HEK293 (cell line): ENCODE data around the gene PYGO2.

Experiments used
- BCL11A ChIP-seq: fragments of 450-650 bp; formaldehyde crosslinking; IDR thresholded peaks from 2 replicates; pipeline ENCODE4 v1.5.1; 2016; ENCODE audit warnings: low read depth, missing biosample characterization, missing genetic modification characterization
- BCL6B ChIP-seq: fragments of 450-650 bp; formaldehyde crosslinking; IDR thresholded peaks from 2 replicates; pipeline ENCODE4 v1.5.1; 2017; ENCODE audit warnings: missing biosample characterization, missing genetic modification characterization
- ELK4 ChIP-seq: IDR thresholded peaks from 2 replicates; pipeline ENCODE4 v1.6.1; 2011; ENCODE audit warnings: mild to moderate bottlenecking, low read depth, low read length, borderline replicate concordance
- FEZF1 ChIP-seq: fragments of 450-650 bp; formaldehyde crosslinking; IDR thresholded peaks from 2 replicates; pipeline ENCODE4 v1.5.1; 2016; ENCODE audit warnings: missing biosample characterization, missing genetic modification characterization
- GLI2 ChIP-seq: fragments of 450-650 bp; formaldehyde crosslinking; IDR thresholded peaks from 2 replicates; pipeline ENCODE4; 2017; ENCODE audit warnings: missing biosample characterization, missing genetic modification characterization, low read depth, borderline replicate concordance
- KLF10 ChIP-seq: fragments of 450-650 bp; IDR thresholded peaks from 2 replicates; pipeline ENCODE4 v1.5.1; 2018; ENCODE audit warnings: missing biosample characterization, mild to moderate bottlenecking, missing genetic modification characterization
- KLF17 ChIP-seq: fragments of 450-650 bp; formaldehyde crosslinking; IDR thresholded peaks from 2 replicates; pipeline ENCODE4 v1.5.1; 2016; ENCODE audit warnings: missing biosample characterization, missing genetic modification characterization
- PATZ1 ChIP-seq: fragments of 450-650 bp; formaldehyde crosslinking; IDR thresholded peaks from 2 replicates; pipeline ENCODE4 v1.5.1; 2016; ENCODE audit warnings: missing biosample characterization, missing genetic modification characterization
- REPIN1 ChIP-seq: fragments of 450-650 bp; formaldehyde crosslinking; IDR thresholded peaks from 2 replicates; pipeline ENCODE4 v1.5.1; 2017; ENCODE audit warnings: missing biosample characterization, missing genetic modification characterization, low read depth
- REST ChIP-seq: fragments of 450-650 bp; formaldehyde crosslinking; IDR thresholded peaks from 2 replicates; pipeline ENCODE4 v1.5.1; 2016; ENCODE audit warnings: missing biosample characterization, missing genetic modification characterization
- SALL2 ChIP-seq: fragments of 450-650 bp; formaldehyde crosslinking; IDR thresholded peaks from 2 replicates; pipeline ENCODE4 v1.5.0; 2017; ENCODE audit warnings: missing biosample characterization, mild to moderate bottlenecking, missing genetic modification characterization, borderline replicate concordance
- SETDB1 ChIP-seq: IDR thresholded peaks from one replicate; pipeline ENCODE4 v1.6.1; 2017; ENCODE audit warnings: mild to moderate bottlenecking, low read length, moderate library complexity, mixed read lengths; ENCODE audit not compliant: insufficient read length
- SP3 ChIP-seq: fragments of 450-650 bp; formaldehyde crosslinking; IDR thresholded peaks from 2 replicates; pipeline ENCODE4 v1.5.1; 2016; ENCODE audit warnings: missing biosample characterization, missing genetic modification characterization
- YY1 ChIP-seq: fragments of 450-650 bp; formaldehyde crosslinking; IDR thresholded peaks from 2 replicates; pipeline ENCODE4 v1.5.1; 2018; ENCODE audit warnings: missing biosample characterization, missing genetic modification characterization
- ZNF10 ChIP-seq: fragments of 450-650 bp; formaldehyde crosslinking; IDR thresholded peaks from 2 replicates; pipeline ENCODE4 v1.5.1; 2017; ENCODE audit warnings: missing biosample characterization, missing genetic modification characterization
- ZNF112 ChIP-seq: fragments of 450-650 bp; formaldehyde crosslinking; IDR thresholded peaks from 2 replicates; pipeline ENCODE4 v1.5.0; 2017; ENCODE audit warnings: missing biosample characterization, missing genetic modification characterization
- ZNF133 ChIP-seq: fragments of 450-650 bp; formaldehyde crosslinking; IDR thresholded peaks from 2 replicates; pipeline ENCODE4 v1.5.1; 2016; ENCODE audit warnings: missing biosample characterization, missing genetic modification characterization
- ZNF214 ChIP-seq: fragments of 450-650 bp; formaldehyde crosslinking; IDR thresholded peaks from 2 replicates; pipeline ENCODE4 v1.5.1; 2017; ENCODE audit warnings: missing biosample characterization, mild to moderate bottlenecking, missing genetic modification characterization, borderline replicate concordance
- ZNF23 ChIP-seq: fragments of 450-650 bp; formaldehyde crosslinking; IDR thresholded peaks from 2 replicates; pipeline ENCODE4 v1.5.1; 2016; ENCODE audit warnings: missing biosample characterization, missing genetic modification characterization, borderline replicate concordance
- ZNF350 ChIP-seq: fragments of 450-650 bp; formaldehyde crosslinking; IDR thresholded peaks from 2 replicates; pipeline ENCODE4 v1.5.0; 2017; ENCODE audit warnings: missing biosample characterization, mild to moderate bottlenecking, missing genetic modification characterization
- ZNF416 ChIP-seq: fragments of 450-650 bp; formaldehyde crosslinking; IDR thresholded peaks from 2 replicates; pipeline ENCODE4 v1.5.1; 2016; ENCODE audit warnings: missing biosample characterization, missing genetic modification characterization
- ZNF521 ChIP-seq: fragments of 450-650 bp; formaldehyde crosslinking; IDR thresholded peaks from 2 replicates; pipeline ENCODE4 v1.5.1; 2017; ENCODE audit warnings: missing biosample characterization, mild to moderate bottlenecking, missing genetic modification characterization
- ZNF549 ChIP-seq: fragments of 450-650 bp; IDR thresholded peaks from 2 replicates; pipeline ENCODE4 v1.5.1; 2018; ENCODE audit warnings: missing biosample characterization, missing genetic modification characterization, mild to moderate bottlenecking, inconsistent platforms, moderate library complexity
- ZNF621 ChIP-seq: fragments of 450-650 bp; formaldehyde crosslinking; IDR thresholded peaks from 2 replicates; pipeline ENCODE4 v1.5.1; 2017; ENCODE audit warnings: missing biosample characterization, missing genetic modification characterization
- ZNF623 ChIP-seq: fragments of 450-650 bp; formaldehyde crosslinking; IDR thresholded peaks from 2 replicates; pipeline ENCODE4 v1.5.1; 2016; ENCODE audit warnings: missing biosample characterization, missing genetic modification characterization
- ZNF670 ChIP-seq: fragments of 450-650 bp; formaldehyde crosslinking; IDR thresholded peaks from 2 replicates; pipeline ENCODE4 v1.5.1; 2016; ENCODE audit warnings: missing biosample characterization, missing genetic modification characterization, low read depth
- ZNF692 ChIP-seq: fragments of 450-650 bp; formaldehyde crosslinking; IDR thresholded peaks from 2 replicates; pipeline ENCODE4 v1.5.1; 2016; ENCODE audit warnings: missing biosample characterization, missing genetic modification characterization
- ZNF701 ChIP-seq: fragments of 450-650 bp; formaldehyde crosslinking; IDR thresholded peaks from 2 replicates; pipeline ENCODE4 v1.5.1; 2016; ENCODE audit warnings: missing biosample characterization, missing genetic modification characterization

The PYGO2 gene

GRCh38 chr1:155000726-155001424, 39.3 kb upstream of the PYGO2 start (continued):
- TF ChIP-seq ZNF692 (tag by site-specific recombination) (peak; percentile 96), ZNF214 (tag by site-specific recombination) (no peak), ZNF112 (tag by site-specific recombination) (no peak), ZNF10 (tag by site-specific recombination) (peak; percentile 43; the same call in 1 of the 2 replicates), ZNF133 (no peak), ZNF701 (tag by site-specific recombination) (no peak; the same call in 1 of the 2 replicates), BCL6B (tag by site-specific recombination) (no peak), ZNF549 (tag by site-specific recombination) (no peak), SALL2 (tag by site-specific recombination) (no peak), REST (tag by site-specific recombination) (no peak; the same call in 1 of the 2 replicates), FEZF1 (tag by site-specific recombination) (peak; percentile 33; the same call in 1 of the 2 replicates), ELK4 (no peak), GLI2 (tag by site-specific recombination) (no peak), SP3 (tag by site-specific recombination) (peak; percentile 86), YY1 (peak; percentile 73; the same call in 1 of the 2 replicates), ZNF670 (no peak), SETDB1 (no peak), ZNF350 (tag by site-specific recombination) (no peak), ZNF621 (tag by site-specific recombination) (no peak), PATZ1 (tag by site-specific recombination) (peak; percentile 99), BCL11A (tag by site-specific recombination) (peak; percentile 98), KLF10 (tag by site-specific recombination) (peak; percentile 93), KLF17 (tag by site-specific recombination) (peak; percentile 96), ZNF521 (tag by site-specific recombination) (no peak), ZNF416 (no peak), ZNF23 (tag by site-specific recombination) (no peak), REPIN1 (tag by site-specific recombination) (0 out of 2 replicates have a peak, but pooled peaks have one; percentile 70), ZNF623 (tag by site-specific recombination) (peak; percentile 55)
